ENCODE measurements around the gene FKBP1A.

FKBP1A gene

DNA sequence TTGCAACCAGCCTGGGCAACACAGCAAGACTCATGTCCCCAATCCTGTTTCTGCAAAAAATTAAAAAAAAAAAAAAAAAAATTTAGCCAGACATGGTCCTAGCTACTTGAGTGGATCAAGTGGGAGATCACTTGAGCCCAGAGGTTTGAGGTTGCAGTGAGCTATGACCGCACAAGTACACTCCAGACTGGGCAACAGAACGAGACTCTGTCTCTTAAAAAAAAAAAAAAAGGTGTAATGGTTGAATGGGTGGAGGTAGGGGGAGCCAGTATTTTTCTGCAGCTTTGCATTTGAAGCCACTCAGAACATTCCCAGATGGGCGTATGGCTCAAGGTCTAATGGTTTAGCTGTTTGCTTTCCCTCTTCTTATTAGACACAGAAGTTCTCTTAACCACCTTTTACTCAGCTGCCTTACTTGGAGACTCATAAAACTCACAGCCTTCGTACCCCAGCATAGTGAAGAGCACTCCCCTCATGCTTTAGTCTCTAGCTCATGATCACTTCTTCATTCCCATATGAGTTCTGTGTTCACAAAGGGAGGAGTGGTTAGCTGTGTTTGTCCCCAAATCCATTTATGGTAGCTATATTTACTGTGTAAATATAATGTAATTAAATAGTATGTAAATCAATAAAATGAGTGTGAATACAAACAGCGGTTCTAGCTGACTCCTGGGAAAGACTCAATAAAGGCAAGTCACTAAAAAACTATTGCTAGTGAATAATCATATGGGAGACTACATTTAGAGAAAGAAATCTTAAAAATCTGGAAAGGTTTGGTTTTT is 9.0 kb downstream of the FKBP1A start:
- Histone ChIP-seq H3K9me3 (ENCODE audit: control insufficient read depth in 2 of 2, low read length in 2 of 2) (no peaks in the 10 kb centered on the region), H3K4me1 (ENCODE audit: control insufficient read depth, insufficient read depth, low read length) (peaks cover 26% of the 10 kb centered on the region), H3K27ac (ENCODE audit: low read length) (no peak overlapping the region), H3K4me3 (ENCODE audit: low read length in 2 of 2) (no peak overlapping the region), H3K36me3 (ENCODE audit: control insufficient read depth in 2 of 2, insufficient read depth in 2 of 2, low read length in 2 of 2) (peaks cover 3 to 5% of the 10 kb centered on the region in 2 donors), H3K27me3 (ENCODE audit: control insufficient read depth in 1 of 2, insufficient read depth in 2 of 2, low read length in 2 of 2) (no peaks in the 10 kb centered on the region), H3K9ac (ENCODE audit: low read length in 2 of 2) (no peak overlapping the region)

DNA sequence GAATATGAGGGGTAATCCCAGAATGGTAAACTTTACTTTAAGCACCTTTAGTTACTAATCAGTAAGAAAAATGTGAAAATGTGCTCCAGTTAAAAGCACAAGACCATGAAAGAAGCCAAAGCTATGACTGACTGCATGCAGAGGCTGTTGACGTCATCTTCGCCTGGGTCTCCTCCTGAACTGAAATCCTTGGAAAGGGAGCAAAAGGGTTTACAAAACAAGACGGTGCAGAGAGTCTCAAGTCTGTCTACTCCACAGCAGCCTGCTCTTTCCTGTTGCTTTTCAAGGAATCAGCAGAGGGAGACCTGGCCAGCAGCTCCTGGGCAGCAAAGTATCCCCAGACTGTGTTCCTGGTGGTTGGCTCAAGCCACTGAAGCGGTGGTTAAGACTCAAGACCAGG is 10.2 kb downstream of the FKBP1A start:
- H3K4me1 ChIP-seq (ENCODE audit: control insufficient read depth, insufficient read depth, low read length): peaks cover 23% of the 10 kb centered on the region
- peaks cover 0 to 5% of the 10 kb centered on the region in 2 donors for H3K36me3 ChIP-seq (ENCODE audit: control insufficient read depth in 2 of 2, insufficient read depth in 2 of 2, low read length in 2 of 2)
- no peaks in the 10 kb centered on the region for H3K9me3 ChIP-seq (ENCODE audit: control insufficient read depth in 2 of 2, low read length in 2 of 2)
- no peaks in the 10 kb centered on the region for H3K27me3 ChIP-seq (ENCODE audit: control insufficient read depth in 1 of 2, insufficient read depth in 2 of 2, low read length in 2 of 2)
- peak overlapping the region; percentile 27 to 29 for H3K4me3 ChIP-seq (ENCODE audit: low read length in 2 of 2)
- peak overlapping the region in 1 of 2 donors; percentile 29 for H3K9ac ChIP-seq (ENCODE audit: low read length in 2 of 2)
- peak overlapping the region; percentile 60 for H3K27ac ChIP-seq (ENCODE audit: low read length)

GRCh38 chr20:1381753-1382591 is 10.9 kb downstream of the FKBP1A start:
- Histone ChIP-seq H3K27ac (ENCODE audit: low read length) (peak overlapping the region; percentile 60), H3K9ac (ENCODE audit: low read length in 2 of 2) (no peak overlapping the region), H3K4me3 (ENCODE audit: low read length in 2 of 2) (peak overlapping the region; percentile 6 to 29)

DNA sequence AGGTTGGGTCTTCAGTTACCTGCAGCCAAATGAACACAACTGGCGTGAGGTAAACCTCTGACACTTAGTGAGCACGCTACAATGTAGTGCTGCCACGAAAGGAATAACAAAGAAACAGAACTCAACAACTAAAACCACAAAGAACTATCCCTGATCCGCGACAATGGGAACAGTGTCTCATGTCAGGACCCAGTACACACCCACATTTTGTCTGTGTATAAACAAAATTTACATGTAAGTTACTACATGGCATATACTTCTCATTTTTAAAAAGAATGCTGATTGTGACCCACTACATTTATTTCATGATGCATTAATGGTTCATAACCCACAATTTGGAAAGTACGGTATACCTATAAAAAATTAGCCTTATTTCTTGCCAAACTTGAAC is 14.1 kb downstream of the FKBP1A start:
- Histone ChIP-seq H3K4me3 (ENCODE audit: low read length in 2 of 2) (no peak overlapping the region), H3K9me3 (ENCODE audit: control insufficient read depth in 2 of 2, low read length in 2 of 2) (no peaks in the 10 kb centered on the region), H3K4me1 (ENCODE audit: control insufficient read depth, insufficient read depth, low read length) (peaks cover 32% of the 10 kb centered on the region), H3K9ac (ENCODE audit: low read length in 2 of 2) (no peak overlapping the region), H3K27ac (ENCODE audit: low read length) (no peak overlapping the region), H3K36me3 (ENCODE audit: control insufficient read depth in 2 of 2, insufficient read depth in 2 of 2, low read length in 2 of 2) (peaks cover 0 to 7% of the 10 kb centered on the region in 2 donors), H3K27me3 (ENCODE audit: control insufficient read depth in 1 of 2, insufficient read depth in 2 of 2, low read length in 2 of 2) (no peaks in the 10 kb centered on the region)

More at GRCh38 chr20:1381753-1382591, 10.9 kb downstream of the FKBP1A start:
- H3K27me3 ChIP-seq (ENCODE audit: control insufficient read depth in 1 of 2, insufficient read depth in 2 of 2, low read length in 2 of 2): no peaks in the 10 kb centered on the region
- peaks cover 0 to 5% of the 10 kb centered on the region in 2 donors for H3K36me3 ChIP-seq (ENCODE audit: control insufficient read depth in 2 of 2, insufficient read depth in 2 of 2, low read length in 2 of 2)
- peaks cover 26% of the 10 kb centered on the region for H3K4me1 ChIP-seq (ENCODE audit: control insufficient read depth, insufficient read depth, low read length)
- no peaks in the 10 kb centered on the region for H3K9me3 ChIP-seq (ENCODE audit: control insufficient read depth in 2 of 2, low read length in 2 of 2)

GRCh38 chr20:1377984-1378734 is 14.7 kb downstream of the FKBP1A start:
- peaks cover 0 to 10% of the 10 kb centered on the region in 2 donors for H3K36me3 ChIP-seq (ENCODE audit: control insufficient read depth in 2 of 2, insufficient read depth in 2 of 2, low read length in 2 of 2)
- H3K27me3 ChIP-seq (ENCODE audit: control insufficient read depth in 1 of 2, insufficient read depth in 2 of 2, low read length in 2 of 2): no peaks in the 10 kb centered on the region
- no peak overlapping the region for H3K27ac ChIP-seq (ENCODE audit: low read length)
- no peaks in the 10 kb centered on the region for H3K9me3 ChIP-seq (ENCODE audit: control insufficient read depth in 2 of 2, low read length in 2 of 2)
- H3K4me3 ChIP-seq (ENCODE audit: low read length in 2 of 2): no peak overlapping the region
- H3K9ac ChIP-seq (ENCODE audit: low read length in 2 of 2): no peak overlapping the region
- peaks cover 35% of the 10 kb centered on the region for H3K4me1 ChIP-seq (ENCODE audit: control insufficient read depth, insufficient read depth, low read length)

DNA sequence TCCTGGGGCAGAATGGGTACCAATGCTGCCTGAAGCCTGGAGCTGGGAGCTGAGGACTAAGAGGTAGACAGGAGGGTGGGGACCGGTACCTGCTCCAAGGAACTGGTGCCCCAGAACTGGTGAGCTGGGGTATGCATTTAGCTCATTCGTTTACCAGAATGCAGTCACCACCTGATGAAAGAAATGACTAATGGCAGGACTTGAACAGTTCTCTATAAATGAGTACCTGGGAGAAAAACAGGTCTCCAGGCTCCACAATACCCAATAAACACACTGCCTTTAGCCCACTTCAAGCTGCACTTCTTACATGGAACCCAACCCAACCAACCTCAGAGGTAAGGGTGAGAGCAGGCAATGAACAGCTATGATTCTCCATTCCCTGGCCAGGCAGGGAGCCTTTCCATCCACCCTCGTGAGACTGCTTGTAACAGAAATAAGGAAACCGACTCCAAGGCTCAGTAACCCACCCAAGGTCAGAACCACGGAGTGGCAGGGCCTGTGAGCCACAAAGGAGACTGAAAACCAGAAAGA is 15.4 kb downstream of the FKBP1A start:
- H3K36me3 ChIP-seq (ENCODE audit: control insufficient read depth in 2 of 2, insufficient read depth in 2 of 2, low read length in 2 of 2): peaks cover 0 to 10% of the 10 kb centered on the region in 2 donors
- no peaks in the 10 kb centered on the region for H3K27me3 ChIP-seq (ENCODE audit: control insufficient read depth in 1 of 2, insufficient read depth in 2 of 2, low read length in 2 of 2)
- H3K27ac ChIP-seq (ENCODE audit: low read length): no peak overlapping the region
- no peak overlapping the region for H3K9ac ChIP-seq (ENCODE audit: low read length in 2 of 2)
- H3K4me1 ChIP-seq (ENCODE audit: control insufficient read depth, insufficient read depth, low read length): peaks cover 28% of the 10 kb centered on the region
- no peak overlapping the region for H3K4me3 ChIP-seq (ENCODE audit: low read length in 2 of 2)
- no peaks in the 10 kb centered on the region for H3K9me3 ChIP-seq (ENCODE audit: control insufficient read depth in 2 of 2, low read length in 2 of 2)

GRCh38 chr20:1376408-1377270 is 16.2 kb downstream of the FKBP1A start:
- no peaks in the 10 kb centered on the region for H3K9me3 ChIP-seq (ENCODE audit: control insufficient read depth in 2 of 2, low read length in 2 of 2)
- H3K4me1 ChIP-seq (ENCODE audit: control insufficient read depth, insufficient read depth, low read length): peaks cover 21% of the 10 kb centered on the region
- H3K4me3 ChIP-seq (ENCODE audit: low read length in 2 of 2): no peak overlapping the region
- H3K36me3 ChIP-seq (ENCODE audit: control insufficient read depth in 2 of 2, insufficient read depth in 2 of 2, low read length in 2 of 2): peaks cover 0 to 16% of the 10 kb centered on the region in 2 donors
- H3K27me3 ChIP-seq (ENCODE audit: control insufficient read depth in 1 of 2, insufficient read depth in 2 of 2, low read length in 2 of 2): no peaks in the 10 kb centered on the region
- H3K9ac ChIP-seq (ENCODE audit: low read length in 2 of 2): no peak overlapping the region
- no peak overlapping the region for H3K27ac ChIP-seq (ENCODE audit: low read length)

- no peak overlapping the region for H3K4me3 ChIP-seq (ENCODE audit: low read length in 2 of 2)
- H3K9ac ChIP-seq (ENCODE audit: low read length in 2 of 2): no peak overlapping the region
- H3K27ac ChIP-seq (ENCODE audit: low read length): no peak overlapping the region
- H3K4me1 ChIP-seq (ENCODE audit: control insufficient read depth, insufficient read depth, low read length): peaks cover 21% of the 10 kb centered on the region
- no peaks in the 10 kb centered on the region for H3K9me3 ChIP-seq (ENCODE audit: control insufficient read depth in 2 of 2, low read length in 2 of 2)
- H3K27me3 ChIP-seq (ENCODE audit: control insufficient read depth in 1 of 2, insufficient read depth in 2 of 2, low read length in 2 of 2): no peaks in the 10 kb centered on the region
- H3K36me3 ChIP-seq (ENCODE audit: control insufficient read depth in 2 of 2, insufficient read depth in 2 of 2, low read length in 2 of 2): peaks cover 0 to 22% of the 10 kb centered on the region in 2 donors
Measured at GRCh38 chr20:1376007-1376406, 16.8 kb downstream of the FKBP1A start.

GRCh38 chr20:1375515-1375914 is 17.3 kb downstream of the FKBP1A start:
- no peak overlapping the region for H3K9ac ChIP-seq (ENCODE audit: low read length in 2 of 2)
- H3K4me3 ChIP-seq (ENCODE audit: low read length in 2 of 2): no peak overlapping the region
- no peak overlapping the region for H3K27ac ChIP-seq (ENCODE audit: low read length)
- H3K27me3 ChIP-seq (ENCODE audit: control insufficient read depth in 1 of 2, insufficient read depth in 2 of 2, low read length in 2 of 2): no peaks in the 10 kb centered on the region
- H3K4me1 ChIP-seq (ENCODE audit: control insufficient read depth, insufficient read depth, low read length): peaks cover 25% of the 10 kb centered on the region
- H3K9me3 ChIP-seq (ENCODE audit: control insufficient read depth in 2 of 2, low read length in 2 of 2): no peaks in the 10 kb centered on the region
- H3K36me3 ChIP-seq (ENCODE audit: control insufficient read depth in 2 of 2, insufficient read depth in 2 of 2, low read length in 2 of 2): peaks cover 0 to 23% of the 10 kb centered on the region in 2 donors
